HAP-1 (cell line): ENCODE measurements around the gene SHC4.

Source experiments
- DNase-seq, 2 experiments: peaks; one replicate each; pipeline ENCODE4 v3.0.0-alpha.2; 2016 to 2020; ENCODE audit warnings: low spot score in 2 of 2
- H3K27me3 ChIP-seq: fragments of 250-450 bp; sonication (Bioruptor Pico); 2 replicates; pipeline ENCODE4 v1.5.1; 2020; ENCODE audit warnings: low read depth, mild to moderate bottlenecking, moderate library complexity
- H3K36me3 ChIP-seq: fragments of 250-450 bp; sonication (Bioruptor Pico); replicated peaks from 2 replicates; pipeline ENCODE4 v1.5.1; 2020; ENCODE audit warnings: mild to moderate bottlenecking
- H3K4me1 ChIP-seq: fragments of 250-450 bp; sonication (Bioruptor Pico); 2 replicates; pipeline ENCODE4 v1.5.1; 2020; ENCODE audit warnings: mild to moderate bottlenecking
- H3K4me3 ChIP-seq: fragments of 250-450 bp; sonication (Bioruptor Pico); 2 replicates; pipeline ENCODE4 v1.5.1; 2020; ENCODE audit warnings: mild to moderate bottlenecking, moderate library complexity
- H3K9me3 ChIP-seq: fragments of 250-450 bp; sonication (Bioruptor Pico); 2 replicates; pipeline ENCODE4 v1.5.1; 2020; ENCODE audit warnings: mild to moderate bottlenecking, moderate library complexity
- in situ Hi-C: fragments of 300-500 bp; cut with MboI; formaldehyde crosslinking; loops from 3 replicates; pipeline ENCODE4 v1.14.3; 2020; ENCODE audit warnings: low sequenced_read_pairs, inconsistent platforms, mixed read lengths

Gene SHC4

GRCh38 chr15:48875241-48875960, 88.3 kb downstream of the SHC4 start:
- H3K27me3 ChIP-seq = no peaks in the 10 kb centered on the region
- no peak overlapping the region for H3K4me3 ChIP-seq
- in situ Hi-C loops = no loop called here
- peaks cover 15% of the 10 kb centered on the region for H3K4me1 ChIP-seq
- H3K36me3 ChIP-seq = no peaks in the 10 kb centered on the region
- DNase-seq = peak in 1 of 2 experiments; percentile 38
- no peaks in the 10 kb centered on the region for H3K9me3 ChIP-seq

GRCh38 chr15:48872632-48873031, 91.1 kb downstream of the SHC4 start:
- no peaks in the 10 kb centered on the region for H3K36me3 ChIP-seq
- no peaks in the 10 kb centered on the region for H3K9me3 ChIP-seq
- peaks cover 9% of the 10 kb centered on the region for H3K4me1 ChIP-seq
- no peaks in the 10 kb centered on the region for H3K27me3 ChIP-seq
- no peak for DNase-seq
- no peak overlapping the region for H3K4me3 ChIP-seq
- in situ Hi-C loops = loop anchor here (25.0 kb wide), 2 partner anchors 510 to 540 kb away; partner anchors contain the start of gene FGF7

- no peaks in the 10 kb centered on the region for H3K27me3 ChIP-seq
- DNase-seq = no peak
- no peak overlapping the region for H3K4me3 ChIP-seq
- no peaks in the 10 kb centered on the region for H3K36me3 ChIP-seq
- H3K9me3 ChIP-seq = no peaks in the 10 kb centered on the region
- in situ Hi-C loops = loop anchor here (25.0 kb wide), 2 partner anchors 509 to 541 kb away; partner anchors contain the start of gene FGF7
- H3K4me1 ChIP-seq = peaks cover 4% of the 10 kb centered on the region; the same call in 1 of the 2 replicates
Observed at GRCh38 chr15:48871542-48871941, 92.2 kb downstream of the SHC4 start.

DNA sequence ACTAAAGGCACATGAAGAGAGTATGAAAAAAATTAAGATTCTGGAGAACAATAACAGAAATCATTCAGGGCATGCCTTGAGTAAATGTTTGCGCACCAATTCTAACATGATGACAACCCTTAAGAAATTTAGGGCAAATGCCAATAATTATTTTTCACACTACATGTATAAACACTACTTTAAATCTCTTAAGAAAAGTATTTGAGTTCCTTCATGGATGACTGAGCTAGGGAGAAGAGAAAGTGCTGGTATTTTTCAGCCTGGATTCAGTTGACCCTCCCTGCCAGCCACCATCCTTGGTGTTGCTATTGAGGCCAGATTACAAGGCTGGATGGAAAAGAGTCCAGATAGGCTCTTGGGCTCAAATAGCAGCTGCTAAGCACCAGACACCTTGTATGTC, 93.8 kb downstream of the SHC4 start:
- H3K36me3 ChIP-seq = no peaks in the 10 kb centered on the region
- H3K4me3 ChIP-seq = no peak overlapping the region
- DNase-seq = no peak
- peaks cover 2% of the 10 kb centered on the region; the same call in 1 of the 2 replicates for H3K4me1 ChIP-seq
- in situ Hi-C loops = loop anchor here (10.0 to 25.0 kb wide), 3 partner anchors 508 to 1275 kb away; partner anchors contain the start of gene FGF7
- no peaks in the 10 kb centered on the region for H3K9me3 ChIP-seq
- H3K27me3 ChIP-seq = no peaks in the 10 kb centered on the region

DNA sequence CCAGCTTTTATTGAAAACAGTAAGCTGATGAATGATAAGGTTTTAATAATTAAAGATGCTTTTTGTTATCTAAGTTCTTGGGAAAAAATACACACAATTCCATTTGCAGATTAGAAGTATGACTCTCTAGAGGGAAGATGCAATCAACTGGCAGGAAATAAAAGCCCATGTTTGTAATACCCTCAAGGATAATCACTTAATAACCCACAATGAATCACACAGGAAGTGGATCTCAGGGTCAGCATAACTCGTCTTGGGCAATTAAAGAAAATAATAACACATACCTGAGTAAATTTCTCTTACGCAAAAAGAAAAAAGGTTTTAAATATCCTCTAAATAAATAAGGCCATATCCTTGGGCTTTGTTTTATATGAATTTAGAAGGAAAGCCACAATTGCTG, 95.2 kb downstream of the SHC4 start:
- Histone ChIP-seq H3K36me3 (no peaks in the 10 kb centered on the region), H3K9me3 (no peaks in the 10 kb centered on the region), H3K4me1 (no peaks in the 10 kb centered on the region), H3K4me3 (no peak overlapping the region), H3K27me3 (no peaks in the 10 kb centered on the region)
- in situ Hi-C loops = loop anchor here (10.0 to 25.0 kb wide), 3 partner anchors 506 to 1276 kb away; partner anchors contain the start of gene FGF7
- no peak for DNase-seq

DNA sequence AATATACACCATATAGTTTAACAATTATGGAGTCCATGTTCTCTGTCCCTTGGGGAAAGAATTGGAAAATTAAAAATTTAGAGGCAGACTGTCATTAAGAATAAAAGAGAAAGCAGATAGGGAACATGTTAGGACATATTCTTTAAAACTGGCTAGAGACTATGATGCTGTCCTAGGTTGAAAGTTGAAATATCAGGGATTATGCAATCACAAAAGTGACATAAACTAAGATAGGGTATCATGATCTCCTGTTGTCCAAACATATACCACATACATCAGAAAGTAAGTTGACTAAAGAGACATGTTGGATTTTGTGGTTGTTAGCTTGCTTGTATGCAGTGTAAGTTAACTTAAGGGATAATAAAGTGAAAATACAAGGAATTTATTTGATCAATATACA, 95.7 kb downstream of the SHC4 start:
- Histone ChIP-seq H3K36me3 (no peaks in the 10 kb centered on the region), H3K27me3 (no peaks in the 10 kb centered on the region), H3K4me1 (no peaks in the 10 kb centered on the region), H3K9me3 (no peaks in the 10 kb centered on the region), H3K4me3 (no peak overlapping the region)
- in situ Hi-C loops = loop anchor here (10.0 to 25.0 kb wide), 3 partner anchors 506 to 1277 kb away; partner anchors contain the start of gene FGF7
- DNase-seq = no peak

DNA sequence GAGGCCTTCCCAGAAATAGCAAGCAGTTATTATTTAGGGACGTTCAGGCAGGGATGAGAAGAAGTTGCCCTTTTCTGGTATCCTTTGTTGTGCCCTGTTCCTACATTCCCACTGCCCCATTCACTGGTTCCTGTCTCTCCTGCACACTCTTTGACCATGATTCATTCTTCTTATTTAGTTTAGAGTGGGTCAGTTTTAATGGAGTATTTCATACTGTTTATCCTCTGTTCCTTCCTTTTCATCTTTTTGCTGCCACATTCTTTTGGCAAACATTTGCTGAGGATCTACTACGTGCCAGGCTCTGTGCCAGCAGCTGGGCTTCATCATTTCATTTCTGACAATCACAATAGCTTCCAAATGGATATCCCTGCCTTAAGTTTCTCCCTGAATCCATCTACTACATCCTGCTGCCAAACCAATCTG, 97.6 kb downstream of the SHC4 start:
- Histone ChIP-seq H3K27me3 (no peaks in the 10 kb centered on the region), H3K4me1 (no peaks in the 10 kb centered on the region), H3K4me3 (no peak overlapping the region), H3K36me3 (no peaks in the 10 kb centered on the region), H3K9me3 (no peaks in the 10 kb centered on the region)
- DNase-seq = no peak
- in situ Hi-C loops = loop anchor here (10.0 to 25.0 kb wide), 3 partner anchors 504 to 1279 kb away; partner anchors contain the start of gene FGF7

- in situ Hi-C loops = loop anchor here (10.0 to 25.0 kb wide), 3 partner anchors 503 to 1279 kb away; partner anchors contain the start of gene FGF7
- DNase-seq = no peak
- H3K4me1 ChIP-seq = no peaks in the 10 kb centered on the region
Observed at GRCh38 chr15:48865370-48866079, 98.2 kb downstream of the SHC4 start.

DNA sequence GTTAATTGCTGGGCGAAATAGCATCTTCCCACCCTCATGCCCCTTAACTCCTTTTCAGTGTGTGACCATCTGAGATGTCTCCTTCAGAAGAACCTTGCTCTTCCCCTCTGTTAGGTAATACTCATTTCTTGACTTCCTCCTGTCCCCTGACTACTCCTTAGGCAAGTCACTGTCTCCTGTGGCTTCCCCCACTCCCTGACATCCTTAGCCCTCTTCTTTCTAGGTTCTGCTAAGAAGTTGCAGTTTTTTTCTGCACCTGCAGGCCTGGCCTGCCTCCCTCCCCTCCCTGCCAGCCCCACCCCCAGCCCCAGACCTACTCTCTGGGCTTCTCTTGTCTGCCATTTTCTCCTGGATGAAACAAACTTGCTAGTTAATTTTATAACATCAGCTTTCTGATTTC, 101.0 kb downstream of the SHC4 start:
- no peak for DNase-seq
- H3K9me3 ChIP-seq = no peaks in the 10 kb centered on the region
- H3K4me3 ChIP-seq = no peak overlapping the region
- H3K4me1 ChIP-seq = no peaks in the 10 kb centered on the region
- no peaks in the 10 kb centered on the region for H3K36me3 ChIP-seq
- in situ Hi-C loops = loop anchor here (10.0 to 25.0 kb wide), 3 partner anchors 500 to 1282 kb away; partner anchors contain the start of gene FGF7
- H3K27me3 ChIP-seq = no peaks in the 10 kb centered on the region

More at GRCh38 chr15:48865370-48866079, 98.2 kb downstream of the SHC4 start:
- H3K4me3 ChIP-seq = no peak overlapping the region
- H3K27me3 ChIP-seq = no peaks in the 10 kb centered on the region
- H3K9me3 ChIP-seq = no peaks in the 10 kb centered on the region
- no peaks in the 10 kb centered on the region for H3K36me3 ChIP-seq

- DNase-seq = peak; percentile 66 to 70
- no peaks in the 10 kb centered on the region for H3K9me3 ChIP-seq
- in situ Hi-C loops = loop anchor here (10.0 to 25.0 kb wide), 3 partner anchors 500 to 1283 kb away; partner anchors contain the start of gene FGF7
- no peaks in the 10 kb centered on the region for H3K4me1 ChIP-seq
- H3K27me3 ChIP-seq = no peaks in the 10 kb centered on the region
- no peaks in the 10 kb centered on the region for H3K36me3 ChIP-seq
- H3K4me3 ChIP-seq = no peak overlapping the region
Observed at GRCh38 chr15:48861813-48862431, 101.8 kb downstream of the SHC4 start.

DNA sequence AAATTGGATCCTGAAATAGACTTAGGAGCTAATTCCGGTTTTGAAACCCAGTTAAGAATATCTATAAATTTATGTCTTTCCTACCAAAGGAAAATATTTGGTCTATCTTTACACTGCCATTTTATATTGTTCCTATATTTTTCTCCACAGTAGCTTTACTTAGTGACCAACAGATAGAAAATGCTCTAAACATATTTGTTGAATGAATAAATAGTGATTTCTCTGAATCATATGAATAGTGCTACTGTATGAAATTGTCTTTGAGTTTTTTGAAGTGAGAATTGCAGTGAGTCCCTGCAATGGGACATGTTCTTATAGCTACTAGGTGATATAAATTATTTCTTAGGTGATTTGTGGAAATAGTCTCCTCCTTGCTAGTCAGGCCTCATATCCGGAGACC, 104.3 kb downstream of the SHC4 start:
- in situ Hi-C loops = loop anchor here (25.0 kb wide), 2 partner anchors 497 to 553 kb away; partner anchors contain the start of gene FGF7
- no peaks in the 10 kb centered on the region for H3K27me3 ChIP-seq
- no peak for DNase-seq

GRCh38 chr15:48858401-48858800, 105.3 kb downstream of the SHC4 start:
- no peak for DNase-seq
- H3K36me3 ChIP-seq = no peaks in the 10 kb centered on the region
- no peaks in the 10 kb centered on the region for H3K9me3 ChIP-seq
- in situ Hi-C loops = loop anchor here (25.0 kb wide), 2 partner anchors 496 to 554 kb away; partner anchors contain the start of gene FGF7
- no peaks in the 10 kb centered on the region for H3K27me3 ChIP-seq
- no peak overlapping the region for H3K4me3 ChIP-seq
- H3K4me1 ChIP-seq = peaks cover 6% of the 10 kb centered on the region

More for the DNA sequence above, 104.3 kb downstream of the SHC4 start:
- peaks cover 6% of the 10 kb centered on the region for H3K4me1 ChIP-seq
- H3K9me3 ChIP-seq = no peaks in the 10 kb centered on the region
- no peaks in the 10 kb centered on the region for H3K36me3 ChIP-seq
- H3K4me3 ChIP-seq = no peak overlapping the region

DNA sequence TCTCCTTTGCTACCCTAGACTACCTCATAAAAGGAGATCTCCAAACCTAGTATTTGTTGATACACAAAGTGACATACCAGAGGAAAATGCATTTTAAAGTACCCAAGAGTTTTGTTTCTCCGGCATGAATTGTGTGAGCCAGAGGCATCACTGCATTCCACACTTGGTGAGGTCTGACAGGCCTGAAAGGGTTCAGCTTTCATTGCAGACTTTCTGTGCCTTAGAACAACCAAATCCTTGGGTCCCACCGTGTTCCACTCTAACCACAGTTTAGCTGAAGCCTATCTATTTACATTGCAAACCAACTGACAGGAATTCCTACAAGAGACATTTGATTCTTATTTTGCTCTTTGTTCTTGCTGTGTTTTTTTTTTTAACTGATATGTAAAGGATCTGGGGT, 106.8 kb downstream of the SHC4 start:
- Histone ChIP-seq H3K9me3 (no peaks in the 10 kb centered on the region), H3K36me3 (no peaks in the 10 kb centered on the region), H3K4me1 (peaks cover 6% of the 10 kb centered on the region), H3K27me3 (no peaks in the 10 kb centered on the region), H3K4me3 (no peak overlapping the region)
- in situ Hi-C loops = loop anchor here (25.0 kb wide), 2 partner anchors 495 to 555 kb away; partner anchors contain the start of gene FGF7
- DNase-seq = no peak
